ENCODE data around the gene CCDC39.

CCDC39 gene

DNA sequence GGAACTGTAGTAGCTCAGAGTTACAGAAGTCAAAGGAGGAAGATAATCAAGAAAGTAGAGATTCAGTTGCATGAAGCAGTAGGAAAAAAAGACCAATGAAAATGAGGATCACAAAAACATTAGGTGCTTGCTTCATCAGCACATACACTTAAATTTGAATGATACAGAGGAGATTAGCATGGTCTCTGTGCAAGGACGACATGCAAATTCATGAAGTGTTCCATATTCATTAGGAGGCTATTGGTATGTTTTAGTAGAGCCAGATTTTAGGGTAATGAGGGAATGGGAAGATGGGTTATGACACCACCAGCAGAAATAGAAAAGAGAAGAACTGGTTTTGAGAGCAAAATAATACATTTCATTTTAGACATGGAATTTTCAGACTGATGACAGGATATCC is 98.4 kb downstream of the CCDC39 start:
- TF ChIP-seq, protein P1, sequence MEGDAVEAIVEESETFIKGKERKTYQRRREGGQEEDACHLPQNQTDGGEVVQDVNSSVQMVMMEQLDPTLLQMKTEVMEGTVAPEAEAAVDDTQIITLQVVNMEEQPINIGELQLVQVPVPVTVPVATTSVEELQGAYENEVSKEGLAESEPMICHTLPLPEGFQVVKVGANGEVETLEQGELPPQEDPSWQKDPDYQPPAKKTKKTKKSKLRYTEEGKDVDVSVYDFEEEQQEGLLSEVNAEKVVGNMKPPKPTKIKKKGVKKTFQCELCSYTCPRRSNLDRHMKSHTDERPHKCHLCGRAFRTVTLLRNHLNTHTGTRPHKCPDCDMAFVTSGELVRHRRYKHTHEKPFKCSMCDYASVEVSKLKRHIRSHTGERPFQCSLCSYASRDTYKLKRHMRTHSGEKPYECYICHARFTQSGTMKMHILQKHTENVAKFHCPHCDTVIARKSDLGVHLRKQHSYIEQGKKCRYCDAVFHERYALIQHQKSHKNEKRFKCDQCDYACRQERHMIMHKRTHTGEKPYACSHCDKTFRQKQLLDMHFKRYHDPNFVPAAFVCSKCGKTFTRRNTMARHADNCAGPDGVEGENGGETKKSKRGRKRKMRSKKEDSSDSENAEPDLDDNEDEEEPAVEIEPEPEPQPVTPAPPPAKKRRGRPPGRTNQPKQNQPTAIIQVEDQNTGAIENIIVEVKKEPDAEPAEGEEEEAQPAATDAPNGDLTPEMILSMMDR (IDR thresholded peaks at IDR 0.05; ENCODE audit: insufficient read depth, missing control alignments): no peak
- FAIRE-seq: no peak
- no peak for DNase-seq (ENCODE audit: insufficient read length, low spot score)

DNA sequence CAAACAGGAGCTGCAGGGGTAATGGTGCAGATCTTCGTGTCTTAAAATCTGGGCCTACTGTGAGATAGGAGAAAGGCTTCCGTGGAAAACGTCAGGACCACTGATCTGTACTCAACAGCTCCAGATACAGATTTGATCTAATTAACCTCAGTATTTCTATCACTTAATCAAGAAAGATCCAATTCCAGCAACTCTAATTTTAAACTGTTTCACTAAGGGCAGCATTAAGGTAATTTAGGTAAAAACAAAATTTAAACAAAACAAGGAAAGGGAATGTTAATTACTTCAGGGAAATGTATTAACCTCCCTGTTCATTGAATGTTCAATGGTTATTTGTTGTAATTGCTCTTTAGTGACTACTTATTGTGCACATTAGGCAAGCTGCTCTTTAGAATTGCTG is 103.7 kb downstream of the CCDC39 start:
- TF ChIP-seq, protein P1 (IDR thresholded peaks at IDR 0.05; ENCODE audit: insufficient read depth, missing control alignments): no peak
- no peak for DNase-seq (ENCODE audit: insufficient read length, low spot score)
- no peak for FAIRE-seq

DNA sequence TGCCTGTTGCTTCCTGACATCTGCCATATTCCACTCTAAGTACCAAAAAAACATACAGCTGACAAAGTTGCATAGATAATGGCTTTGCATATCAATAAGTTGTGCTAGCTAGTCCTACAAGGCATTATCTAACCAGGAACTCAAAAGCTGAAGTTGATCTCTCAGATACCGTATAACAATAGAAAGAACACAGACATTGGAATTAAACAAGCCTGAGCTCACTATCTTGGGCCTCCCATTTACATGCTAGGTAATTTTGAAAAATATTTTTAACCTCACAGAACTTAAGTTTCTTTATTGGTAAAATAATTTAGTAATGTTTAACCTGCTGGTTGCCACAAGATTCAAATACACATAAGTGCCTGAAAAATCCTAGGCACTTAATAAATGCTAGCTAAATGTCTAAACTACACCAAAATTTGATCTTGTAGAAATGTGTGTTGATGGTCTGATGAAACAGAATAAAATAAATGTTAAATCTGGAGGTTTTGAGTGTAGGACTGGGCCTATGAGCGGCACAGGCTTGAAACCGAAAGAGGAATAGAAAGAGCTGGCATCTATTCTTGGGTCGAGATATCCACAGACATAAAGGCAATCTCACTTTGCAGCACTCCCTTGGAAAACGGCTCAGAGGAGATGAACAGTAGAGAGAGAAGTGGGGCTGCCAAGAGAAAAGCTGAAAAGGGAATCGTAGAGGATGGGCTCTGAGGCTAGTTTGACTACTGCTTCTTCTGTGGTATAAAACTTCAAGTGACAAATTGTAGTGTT is 107.3 kb downstream of the CCDC39 start:
- peak; percentile 38 for FAIRE-seq
- DNase-seq (ENCODE audit: insufficient read length, low spot score): no peak
- TF ChIP-seq, protein P1 (IDR thresholded peaks at IDR 0.05; ENCODE audit: insufficient read depth, missing control alignments): no peak

DNA sequence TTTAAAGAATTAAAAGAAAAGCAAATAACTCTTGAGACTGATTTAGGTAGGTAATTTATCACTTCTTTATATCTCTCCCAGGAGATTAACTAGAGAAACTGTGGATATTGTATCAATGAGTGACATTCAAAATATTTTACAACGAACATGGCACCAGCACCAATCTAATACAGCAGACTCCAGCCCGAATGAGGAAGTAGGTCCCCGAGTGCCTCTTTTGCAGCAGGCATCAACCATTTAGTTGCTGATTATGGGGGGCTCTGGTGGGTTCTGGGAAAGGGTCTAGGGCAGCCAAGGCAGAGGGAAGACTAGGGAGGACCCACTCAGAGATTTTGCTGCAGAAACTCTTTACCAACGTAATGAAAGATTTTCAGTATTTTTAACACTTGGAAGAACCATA is 109.1 kb downstream of the CCDC39 start:
- no peak for FAIRE-seq

DNA sequence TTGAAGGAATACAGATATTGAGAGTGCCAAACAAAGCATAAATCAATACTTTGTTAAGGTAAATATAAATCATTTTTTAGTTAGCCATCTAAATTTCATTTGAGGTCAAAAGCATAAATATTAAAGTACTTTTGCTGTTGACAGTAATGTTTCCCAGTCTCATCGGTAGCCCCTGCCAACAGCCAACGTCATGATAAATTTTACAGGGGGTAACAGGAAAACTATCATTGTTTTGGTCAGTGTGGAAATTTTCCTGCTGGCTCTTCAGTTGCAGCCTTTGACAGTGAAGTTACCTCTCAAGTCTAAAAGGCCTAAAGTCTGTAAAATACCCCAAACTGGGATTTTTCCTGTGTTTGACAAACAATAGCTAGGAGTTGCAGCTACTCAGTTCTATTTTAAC is 114.6 kb downstream of the CCDC39 start:
- TF ChIP-seq, protein P1 (IDR thresholded peaks at IDR 0.05; ENCODE audit: insufficient read depth, missing control alignments): no peak
- no peak for DNase-seq (ENCODE audit: insufficient read length, low spot score)
- FAIRE-seq: no peak

More for the DNA sequence above, 109.1 kb downstream of the CCDC39 start:
- TF ChIP-seq, protein P1 (IDR thresholded peaks at IDR 0.05; ENCODE audit: insufficient read depth, missing control alignments): no peak
- no peak for DNase-seq (ENCODE audit: insufficient read length, low spot score)
